DOHH2 (cell line): ENCODE measurements around the gene TXNDC11.

Experiments
- H3F3A ChIP-seq: fragments of 200-600 bp; sonication (generic), shearing (Covaris generic); 2 replicates; pipeline ENCODE4 v1.6.0; 2016; ENCODE audit warnings: antibody characterized with exemption, mild to moderate bottlenecking; ENCODE audit not compliant: control insufficient read depth, insufficient read depth
- H3K27ac ChIP-seq: fragments of 200-600 bp; sonication (generic); 2 replicates; pipeline ENCODE4 v1.5.1; 2014; ENCODE audit warnings: low read depth, mild to moderate bottlenecking, low read length, moderate library complexity
- H3K27me3 ChIP-seq: fragments of 200-600 bp; sonication (generic); 2 replicates; pipeline ENCODE4 v1.6.1; 2014; ENCODE audit warnings: mild to moderate bottlenecking, low read length, mixed read lengths; ENCODE audit not compliant: control insufficient read depth
- H3K36me3 ChIP-seq: fragments of 200-600 bp; sonication (generic); 2 replicates; pipeline ENCODE4 v1.6.1; 2014; ENCODE audit warnings: mild to moderate bottlenecking, low read length, moderate library complexity, mixed read lengths; ENCODE audit not compliant: control insufficient read depth
- H3K4me1 ChIP-seq: fragments of 200-600 bp; sonication (generic); 2 replicates; pipeline ENCODE4 v1.6.1; 2014; ENCODE audit warnings: mild to moderate bottlenecking, low read length, mixed read lengths; ENCODE audit not compliant: control insufficient read depth
- H3K4me2 ChIP-seq: fragments of 200-600 bp; sonication (generic); 2 replicates; pipeline ENCODE4 v1.6.0; 2014; ENCODE audit warnings: mild to moderate bottlenecking, low read length, moderate library complexity
- H3K4me3 ChIP-seq: fragments of 200-600 bp; sonication (generic); 2 replicates; pipeline ENCODE4 v1.5.1; 2014; ENCODE audit warnings: mild to moderate bottlenecking, low read length, mixed read lengths
- H3K79me2 ChIP-seq: fragments of 200-600 bp; sonication (generic); 2 replicates; pipeline ENCODE4 v1.6.1; 2014; ENCODE audit warnings: mild to moderate bottlenecking, low read length, mixed read lengths; ENCODE audit not compliant: control insufficient read depth
- H3K9me2 ChIP-seq: fragments of 200-600 bp; sonication (generic); replicated peaks from 2 replicates; pipeline ENCODE4 v1.6.1; 2014; ENCODE audit warnings: mild to moderate bottlenecking, low read length, mixed read lengths; ENCODE audit not compliant: control insufficient read depth
- H3K9me3 ChIP-seq: fragments of 200-600 bp; sonication (generic); 2 replicates; pipeline ENCODE4 v1.6.1; 2014; ENCODE audit warnings: antibody characterized with exemption, low read length, mixed read lengths; ENCODE audit not compliant: control insufficient read depth, insufficient read depth
- H4K20me1 ChIP-seq: fragments of 200-600 bp; sonication (generic); 2 replicates; pipeline ENCODE4 v1.6.0; 2014; ENCODE audit warnings: low read depth, mild to moderate bottlenecking, antibody characterized with exemption, low read length, moderate library complexity; ENCODE audit not compliant: control insufficient read depth, insufficient read depth
- CTCF ChIP-seq: fragments of 200-600 bp; sonication (generic); IDR thresholded peaks from one replicate; pipeline ENCODE4 v1.5.1; 2014; ENCODE audit warnings: antibody characterized with exemption, mild to moderate bottlenecking, low read depth, low read length; ENCODE audit not compliant: poor library complexity, severe bottlenecking
- EZH2phosphoT487 ChIP-seq: fragments of 200-600 bp; sonication (generic); IDR thresholded peaks from 2 replicates; pipeline ENCODE4 v1.6.1; 2017; ENCODE audit warnings: borderline replicate concordance, mild to moderate bottlenecking, antibody characterized with exemption, low read length, moderate library complexity, mixed read lengths

The TXNDC11 gene

DNA sequence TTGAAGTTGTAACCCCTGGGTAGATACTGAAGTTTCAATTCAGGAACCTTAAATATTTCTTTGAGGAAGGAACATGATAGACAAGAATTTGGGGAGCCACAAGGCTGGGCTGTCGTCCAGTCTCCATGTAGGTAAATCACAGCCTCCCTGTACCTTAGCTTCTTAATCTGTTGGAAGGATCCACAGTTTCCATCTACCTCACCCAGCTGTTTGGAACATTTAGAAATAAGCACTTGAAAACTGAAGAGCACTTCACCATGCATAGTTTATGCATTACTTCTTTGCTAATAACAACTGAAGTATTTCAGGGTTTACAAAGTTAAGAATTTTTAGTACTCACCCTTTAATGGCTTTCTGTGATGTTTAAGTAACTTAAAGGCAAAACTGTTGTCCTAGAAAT is 17.2 kb downstream of the TXNDC11 start:
- no peaks in the 10 kb centered on the region for H3K4me1 ChIP-seq
- H4K20me1 ChIP-seq, result no peaks in the 10 kb centered on the region
- H3K9me3 ChIP-seq, result no peaks in the 10 kb centered on the region
- no peak overlapping the region for H3K27ac ChIP-seq
- peaks cover 66% of the 10 kb centered on the region for H3K36me3 ChIP-seq
- no peak overlapping the region for H3K4me2 ChIP-seq
- H3K27me3 ChIP-seq, result no peaks in the 10 kb centered on the region
- H3K4me3 ChIP-seq, result no peak overlapping the region
- TF ChIP-seq CTCF (no peak), EZH2phosphoT487 (no peak)
- H3K9me2 ChIP-seq, result no peaks in the 10 kb centered on the region
- H3K79me2 ChIP-seq, result peaks cover 10% of the 10 kb centered on the region; the same call in 1 of the 2 replicates
- peaks cover 4% of the 10 kb centered on the region; the same call in 1 of the 2 replicates for H3F3A ChIP-seq

- no peak for TF ChIP-seq EZH2phosphoT487
- no peak for TF ChIP-seq CTCF
- Histone ChIP-seq H4K20me1 (no peaks in the 10 kb centered on the region), H3F3A (peaks cover 12% of the 10 kb centered on the region; the same call in 1 of the 2 replicates), H3K27me3 (no peaks in the 10 kb centered on the region), H3K27ac (no peak overlapping the region), H3K4me2 (no peak overlapping the region), H3K79me2 (no peaks in the 10 kb centered on the region), H3K36me3 (peaks cover 44% of the 10 kb centered on the region), H3K9me3 (no peaks in the 10 kb centered on the region), H3K9me2 (no peaks in the 10 kb centered on the region), H3K4me1 (peaks cover 22% of the 10 kb centered on the region), H3K4me3 (no peak overlapping the region)
Measured at GRCh38 chr16:11722468-11722808, 20.2 kb downstream of the TXNDC11 start.

DNA sequence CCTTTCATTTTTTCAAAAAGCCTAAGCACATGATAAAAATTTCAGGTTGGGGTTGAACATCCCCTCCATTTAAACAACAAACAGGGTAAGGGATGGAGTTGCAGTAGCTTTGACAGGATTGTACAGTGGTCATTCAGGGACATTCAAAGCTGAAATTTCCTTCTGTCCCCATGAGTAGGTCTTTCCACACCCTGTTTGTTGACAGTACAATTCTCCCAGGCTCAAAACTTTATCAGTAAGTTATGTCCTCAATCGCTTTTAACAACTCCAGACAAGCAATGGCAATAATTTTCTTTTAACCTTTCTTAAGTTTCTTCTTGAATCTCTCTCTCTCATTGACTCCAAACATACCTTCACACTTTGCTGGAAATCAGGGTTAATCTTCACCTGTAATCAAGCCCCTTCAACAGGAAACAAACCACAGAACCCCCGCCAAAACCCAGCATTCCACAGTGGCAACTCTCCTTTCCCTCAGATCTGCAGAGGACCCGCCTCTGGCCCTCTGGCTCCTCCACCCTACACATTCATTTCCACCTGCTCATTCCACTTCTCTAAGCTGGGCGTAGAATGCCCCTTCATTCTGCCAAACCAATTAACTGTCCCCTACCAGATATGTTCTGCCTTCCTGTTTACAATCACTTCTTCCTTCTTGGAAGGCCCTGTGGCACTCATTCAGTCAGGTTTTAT is 20.7 kb downstream of the TXNDC11 start:
- H3K27ac ChIP-seq, result no peak overlapping the region
- no peak overlapping the region for H3K4me2 ChIP-seq

More for the DNA sequence above, 20.7 kb downstream of the TXNDC11 start:
- no peaks in the 10 kb centered on the region for H3K9me3 ChIP-seq
- H3K9me2 ChIP-seq, result no peaks in the 10 kb centered on the region
- H3K79me2 ChIP-seq, result no peaks in the 10 kb centered on the region
- H3F3A ChIP-seq, result peaks cover 12% of the 10 kb centered on the region; the same call in 1 of the 2 replicates
- H3K36me3 ChIP-seq, result peaks cover 44% of the 10 kb centered on the region
- TF ChIP-seq EZH2phosphoT487 (no peak), CTCF (no peak)
- no peaks in the 10 kb centered on the region for H4K20me1 ChIP-seq
- peaks cover 27% of the 10 kb centered on the region for H3K4me1 ChIP-seq
- H3K27me3 ChIP-seq, result no peaks in the 10 kb centered on the region
- no peak overlapping the region for H3K4me3 ChIP-seq
